GM12891 (cell line): ENCODE measurements around the gene CFAP77.

Source experiments
- PAX5 ChIP-seq: IDR thresholded peaks from 2 replicates; pipeline ENCODE4 v1.6.1; 2011; ENCODE audit warnings: low read length, moderate library complexity, mild to moderate bottlenecking; ENCODE audit not compliant: insufficient read depth, severe bottlenecking
- POLR2A ChIP-seq: IDR thresholded peaks from 2 replicates; pipeline ENCODE4 v1.6.1; 2011; ENCODE audit warnings: low read depth, low read length, control low read depth
- POLR2AphosphoS5 ChIP-seq: IDR thresholded peaks from 2 replicates; pipeline ENCODE4 v1.6.1; 2011; ENCODE audit warnings: low read depth, low read length, control low read depth
- POU2F2 ChIP-seq: IDR thresholded peaks from 2 replicates; pipeline ENCODE4 v1.6.1; 2011; ENCODE audit warnings: low read depth, mild to moderate bottlenecking, control low read depth, low read length, moderate library complexity
- SPI1 ChIP-seq: IDR thresholded peaks from 2 replicates; pipeline ENCODE4 v1.6.1; 2011; ENCODE audit warnings: low read depth, low read length, control low read depth
- TAF1 ChIP-seq: IDR thresholded peaks from 2 replicates; pipeline ENCODE4 v1.6.1; 2011; ENCODE audit warnings: low read depth, low read length, control low read depth

GRCh38 chr9:132366481-132366880 lies 43.5 kb upstream of the CFAP77 start:
- TF ChIP-seq POLR2AphosphoS5 (no peak), POLR2A (no peak), TAF1 (no peak), POU2F2 (no peak), SPI1 (no peak), PAX5 (no peak)
